CD4-positive, alpha-beta T cell treated with Interleukin-10 for 1 hour (primary cell): ENCODE data around the gene LRRFIP1.
"Not testable (repeated sequence)": the region's sequence is repeated elsewhere in the genome, so short reads cannot be mapped to it uniquely, and the experiment has no call there.

Experiments
- DNase-seq: peaks from one replicate; pipeline ENCODE4 v3.0.0-alpha.2; 2020

LRRFIP1 gene

GRCh38 chr2:237627441-237628246 is at the start of gene LRRFIP1:
LRRFIP1 (plus strand) TSS chr2:237627587; CDS start chr2:237627645, 58 bp downstream.
- no peak for DNase-seq

DNA sequence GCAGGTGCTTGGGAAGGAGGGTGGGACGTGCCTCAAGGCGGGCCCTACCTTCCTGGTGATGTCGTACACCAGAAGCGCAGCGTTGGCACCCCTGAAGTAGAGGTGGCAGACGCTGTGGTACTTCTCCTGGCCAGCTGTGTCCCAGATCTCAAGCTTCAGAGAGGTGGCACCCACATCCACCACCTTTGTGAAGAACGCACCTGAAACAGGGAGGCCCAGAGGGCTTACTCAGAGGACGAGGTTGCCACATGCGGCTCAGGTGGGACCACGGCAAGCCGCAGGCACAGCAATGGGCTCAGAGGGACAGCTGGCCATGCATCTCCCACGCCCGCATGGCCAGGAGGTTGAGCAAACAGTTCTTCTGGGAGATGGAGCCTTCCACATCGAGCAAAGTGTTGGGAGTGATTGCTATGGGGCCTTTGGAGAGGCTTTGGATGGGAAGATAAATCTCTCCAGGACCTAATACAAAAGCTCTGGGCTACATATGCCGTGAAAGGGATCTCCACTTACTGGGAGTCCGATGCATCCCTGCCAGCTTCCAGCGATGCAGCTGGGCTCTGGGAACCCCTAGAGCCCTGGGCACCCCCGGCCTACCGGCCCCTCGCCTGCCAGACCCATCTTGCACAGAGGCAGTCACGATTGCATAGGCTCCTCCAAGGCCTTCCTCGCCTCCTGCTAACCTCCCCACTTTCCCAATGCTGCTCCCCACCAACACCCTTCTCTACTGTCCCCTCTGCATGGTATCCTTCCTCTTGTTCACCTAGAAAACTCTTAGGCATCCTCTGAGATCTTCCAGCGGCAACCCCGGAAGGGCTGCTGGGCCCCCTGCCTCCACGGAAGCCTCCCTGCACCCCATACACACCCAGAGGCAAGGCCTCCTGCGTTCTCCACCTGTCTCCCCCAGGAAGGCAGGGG is 49.2 kb upstream of the LRRFIP1 start:
- no peak for DNase-seq

DNA sequence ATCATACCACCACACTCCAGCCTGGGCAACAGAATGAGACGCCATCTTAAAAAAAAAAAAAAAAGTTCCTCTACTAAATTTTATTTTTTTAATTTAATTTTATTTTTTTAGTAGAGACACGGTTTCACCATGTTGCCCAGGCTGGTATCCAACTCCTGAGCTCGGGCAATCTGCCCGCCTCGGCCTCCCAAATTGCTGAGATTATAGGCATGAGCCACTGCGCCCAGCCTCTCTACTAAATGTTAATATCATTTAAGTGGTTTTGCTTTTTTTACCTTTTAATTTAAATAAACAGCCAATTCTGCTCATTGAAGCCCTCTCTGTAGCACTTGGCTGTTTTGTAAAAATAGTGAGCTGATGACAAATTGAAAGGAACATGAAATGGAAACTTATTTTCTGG is 46.1 kb upstream of the LRRFIP1 start:
- DNase-seq = no peak

GRCh38 chr2:237581751-237582746 is 45.3 kb upstream of the LRRFIP1 start:
- peak; percentile 51 for DNase-seq

GRCh38 chr2:237583385-237584295 is 43.7 kb upstream of the LRRFIP1 start:
- DNase-seq = no peak

DNA sequence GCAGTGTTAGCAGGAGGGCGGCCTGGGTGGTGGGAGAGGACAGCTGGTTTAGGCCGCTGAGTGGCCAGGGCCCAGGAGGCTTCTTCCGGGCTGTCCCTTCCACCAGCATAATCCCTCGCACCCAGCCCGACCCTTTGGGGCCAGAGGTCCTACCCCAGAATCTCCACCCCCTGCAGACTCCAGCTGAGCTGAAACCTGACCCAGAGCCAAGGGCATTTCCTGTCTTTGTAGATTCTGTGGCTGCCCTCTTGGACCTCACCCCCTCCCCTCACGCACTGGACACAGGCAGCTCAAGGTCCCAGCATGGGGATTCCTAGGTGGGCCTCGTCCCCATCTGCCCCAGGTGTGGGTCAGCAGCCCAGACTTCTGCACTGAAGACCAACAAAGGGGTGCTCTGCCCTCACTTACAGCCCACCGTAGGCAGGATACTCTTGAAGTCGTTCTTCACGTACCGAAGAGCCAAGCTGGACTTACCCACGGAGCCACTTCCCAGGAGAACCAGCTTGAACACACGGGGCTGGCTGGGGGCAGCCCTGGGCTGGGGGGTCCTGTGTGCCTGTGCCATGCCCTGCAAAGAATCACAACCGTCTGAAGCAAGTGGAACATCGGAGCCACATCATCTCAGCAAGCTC is 41.7 kb upstream of the LRRFIP1 start:
- no peak for DNase-seq

DNA sequence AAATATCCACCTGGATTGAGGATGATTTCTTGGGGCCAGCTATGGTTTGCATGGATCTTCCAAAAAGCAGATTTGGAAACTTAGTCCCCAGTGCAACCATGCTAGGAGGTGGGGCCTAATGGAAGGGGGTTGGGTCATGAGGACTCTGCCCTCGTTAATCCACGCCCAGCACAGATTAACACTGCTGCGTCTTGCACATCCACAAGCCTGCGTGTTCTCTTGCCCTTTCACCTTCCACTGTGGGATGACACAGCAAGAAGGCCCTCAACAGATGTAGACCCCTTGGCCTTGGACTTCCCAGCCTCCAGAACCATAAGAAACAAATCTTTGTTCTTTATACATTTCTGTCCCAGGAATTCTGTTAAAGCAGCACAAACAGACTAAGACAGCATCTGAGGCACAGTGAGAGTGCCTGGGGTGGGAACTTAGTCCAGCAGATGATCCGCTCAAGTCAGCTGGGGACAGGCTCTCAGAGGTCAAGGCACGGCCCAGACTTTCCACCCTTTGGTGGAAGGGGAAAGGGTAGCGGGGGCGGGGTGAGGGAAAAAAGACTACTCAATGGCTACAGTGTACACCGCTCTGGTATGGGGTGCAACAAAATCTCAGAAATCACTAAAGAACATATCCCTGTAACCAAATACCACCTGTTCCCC is 39.2 kb upstream of the LRRFIP1 start:
- DNase-seq = no peak

DNA sequence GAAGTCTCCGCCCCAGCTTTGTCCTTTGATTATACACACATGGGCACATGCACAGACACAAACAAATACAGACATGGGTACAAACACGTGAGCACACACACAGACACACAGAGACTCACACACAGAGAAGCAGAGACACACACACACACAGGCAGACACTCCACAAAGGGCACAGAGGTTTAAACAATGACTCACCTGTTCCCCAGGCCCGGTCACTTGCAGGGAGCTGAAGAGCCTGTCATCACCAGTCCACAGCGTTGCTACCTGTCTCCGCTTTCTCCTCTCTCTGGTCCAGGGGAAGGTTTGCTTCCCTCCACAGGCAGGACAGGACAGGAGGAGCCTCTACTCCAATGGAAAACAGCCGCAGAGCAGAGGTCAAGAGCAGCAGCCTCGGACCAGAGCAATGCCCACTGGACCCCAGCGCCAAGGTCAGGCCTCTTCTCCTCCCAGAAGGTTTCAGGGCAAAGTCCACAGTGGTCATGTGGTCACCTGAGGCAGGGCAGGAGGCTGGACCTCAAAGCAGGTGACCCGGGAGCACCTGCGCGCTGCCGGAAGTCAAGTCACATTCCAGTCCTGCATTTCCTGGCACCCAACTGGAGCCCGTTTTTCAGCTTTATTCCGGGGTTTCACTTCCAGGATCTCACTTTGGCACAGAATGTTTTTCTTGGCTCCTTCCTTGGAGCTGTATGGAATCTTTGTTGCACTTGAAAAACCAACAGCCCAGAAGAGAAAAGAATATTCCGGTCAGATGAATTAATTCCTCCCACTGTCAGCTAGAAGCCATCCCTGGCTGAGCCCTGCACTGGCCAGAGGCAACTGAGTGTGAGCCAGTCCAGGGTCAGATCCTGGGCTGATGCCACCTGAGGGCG is 36.9 kb upstream of the LRRFIP1 start, which contains the start of gene RAB17:
RAB17 (minus strand) TSS at position 463 of the 869 bp plus-strand sequence. CDS start 4,580 bp downstream, outside the sequence.
- DNase-seq = no peak

DNA sequence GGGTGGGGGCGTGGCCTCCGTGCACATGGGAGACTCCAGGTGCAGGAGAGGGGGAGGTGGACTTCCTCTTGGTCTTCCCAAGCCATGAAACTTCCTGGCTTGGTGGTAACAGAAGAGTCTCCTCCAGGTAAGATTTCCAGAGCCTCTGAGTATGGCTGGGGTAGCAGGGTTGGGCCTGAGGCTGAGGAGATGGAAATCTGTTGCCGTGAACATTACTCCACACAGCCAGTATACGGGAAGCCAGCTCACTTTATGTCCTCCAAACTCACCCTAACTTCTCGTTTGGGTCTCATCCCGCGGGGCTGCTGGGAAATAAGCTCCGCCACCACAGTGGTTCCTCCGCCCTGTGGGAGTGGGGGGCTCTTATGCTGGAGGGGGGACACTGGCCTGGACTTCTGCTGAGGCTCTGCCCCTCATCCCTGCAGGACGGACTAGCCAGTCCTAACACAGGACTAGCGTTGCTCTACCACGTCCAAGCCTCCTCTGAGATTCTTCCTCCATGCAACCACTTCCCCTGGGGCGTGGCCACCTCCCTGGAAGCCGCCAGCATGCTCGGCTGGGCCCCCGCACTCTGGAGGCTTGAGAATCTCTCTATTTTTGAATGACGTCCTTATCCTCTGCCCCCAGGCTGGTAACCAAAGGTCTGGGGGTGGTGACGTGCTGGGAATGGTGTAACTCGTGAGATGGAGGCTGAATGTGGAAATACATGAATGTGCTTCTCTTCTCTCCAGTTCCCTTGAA is 36.1 kb upstream of the LRRFIP1 start:
- DNase-seq = no peak

- no peak for DNase-seq
Observed at GRCh38 chr2:237592425-237592980, 34.9 kb upstream of the LRRFIP1 start.

DNA sequence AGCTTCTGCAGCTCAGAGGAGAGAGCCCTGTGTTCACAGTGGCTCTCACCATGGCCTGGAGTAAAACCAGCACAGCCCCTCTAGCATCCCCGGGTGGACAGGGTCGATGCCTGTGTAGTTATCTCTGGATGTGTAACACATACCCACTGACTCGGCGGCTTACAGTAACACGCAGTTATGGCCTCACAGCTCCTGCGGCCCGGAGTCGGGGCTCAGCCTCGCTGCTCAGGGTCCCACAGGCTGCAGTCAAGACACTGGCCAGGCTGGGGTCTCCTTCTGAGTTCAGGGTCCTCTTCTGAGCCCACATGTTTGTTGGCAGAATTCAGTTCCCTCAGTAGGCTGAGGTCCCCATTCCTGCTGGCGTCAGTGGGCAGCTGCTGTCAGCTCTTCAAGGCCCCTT is 34.4 kb upstream of the LRRFIP1 start:
- DNase-seq = no peak

- no peak for DNase-seq
Observed at GRCh38 chr2:237593596-237594320, 33.6 kb upstream of the LRRFIP1 start.

DNA sequence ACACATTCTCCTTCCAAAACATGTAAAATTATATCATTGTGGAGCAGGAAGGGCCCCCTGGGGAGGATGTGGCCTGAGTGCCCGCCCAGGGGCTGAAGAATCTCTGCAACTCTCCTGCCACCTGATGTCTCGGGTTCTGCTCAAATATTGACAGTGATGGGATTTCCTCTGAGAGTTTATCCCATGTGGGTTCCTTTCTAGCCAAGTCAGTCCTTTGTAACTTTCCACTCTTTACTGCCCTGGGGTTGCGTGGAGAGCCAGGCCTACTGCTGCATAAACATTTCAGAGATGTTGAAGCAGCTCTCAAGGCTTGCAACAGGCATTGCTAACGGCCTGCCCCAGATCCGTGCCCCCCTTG is 32.9 kb upstream of the LRRFIP1 start:
- no peak for DNase-seq

GRCh38 chr2:237595829-237596519 is 31.4 kb upstream of the LRRFIP1 start:
- DNase-seq = not testable (repeated sequence)

- no peak for DNase-seq
Observed at GRCh38 chr2:237596520-237597195, 30.7 kb upstream of the LRRFIP1 start.
